GM12878 (cell line): ENCODE results near the gene GRIK3.

ENCODE experiments used
- CTCF ChIP-seq, 3 experiments: IDR thresholded peaks in 2 of 3; conservative IDR thresholded peaks in 1 of 3; 2 replicates each; pipeline ENCODE4 v1.5.1; 2011; ENCODE audit warnings: low read depth in 3 of 3, low read length in 3 of 3, mild to moderate bottlenecking in 3 of 3, control low read depth in 2 of 3, moderate library complexity in 2 of 3, inconsistent platforms in 1 of 3, mixed read lengths in 1 of 3; ENCODE audit not compliant: control insufficient read depth in 2 of 3, insufficient read depth in 1 of 3; ENCODE audit errors: extremely low read depth in 1 of 3
- FOXM1 ChIP-seq: IDR thresholded peaks from 2 replicates; pipeline ENCODE4 v1.6.1; 2012; ENCODE audit warnings: low read depth, mild to moderate bottlenecking, inconsistent platforms, low read length, moderate library complexity
- NR2F1 ChIP-seq: fragments of 450-650 bp; conservative IDR thresholded peaks from 2 replicates; pipeline ENCODE4 v1.6.1; 2017; ENCODE audit warnings: mild to moderate bottlenecking
- PML ChIP-seq: IDR thresholded peaks from 2 replicates; pipeline ENCODE4 v1.6.1; 2012; ENCODE audit warnings: low read length, inconsistent platforms
- TAF1 ChIP-seq: IDR thresholded peaks from 2 replicates; pipeline ENCODE4 v1.6.1; 2011; ENCODE audit warnings: mild to moderate bottlenecking, low read depth, low read length, borderline replicate concordance
- ZNF687 ChIP-seq: fragments of 450-650 bp; IDR thresholded peaks from 2 replicates; pipeline ENCODE4 v1.6.1; 2017; ENCODE audit warnings: mild to moderate bottlenecking, moderate library complexity

- no peak for TF ChIP-seq NR2F1
- no peak for TF ChIP-seq FOXM1
- TF ChIP-seq TAF1 = no peak
- no peak for TF ChIP-seq PML
- no peak for TF ChIP-seq CTCF (IDR thresholded peaks at IDR 0.05 in 2 of 3, conservative IDR thresholded peaks at IDR 0.05 in 1 of 3; ENCODE audit: control insufficient read depth in 2 of 3, extremely low read depth in 1 of 3, insufficient read depth in 1 of 3, low read depth in 3 of 3, low read length in 3 of 3)
- TF ChIP-seq ZNF687 = no peak
These were observed 128.4 kb downstream of the GRIK3 start for GRCh38 chr1:36905941-36906340.
